Adrenal gland (tissue), 12 donors: ENCODE measurements around the gene TIGD1. TPM values are rescaled to one million over a fixed set of nuclear protein-coding genes. Genes with fewer than 3 reads are reported as not detected.

Source experiments
- DNase-seq, 7 donors: peaks; one replicate each; pipeline ENCODE4 v3.0.0-alpha.2; 2019 to 2020
- H3K27ac ChIP-seq, 5 donors: fragments of 200-600 bp; sonication (generic) in 4 of 5; 1 replicate in 3 of 5; 2 replicates in 2 of 5; pipeline versions ENCODE4 v1.5.1 to v1.8.0; 2016 to 2020; ENCODE audit warnings: mild to moderate bottlenecking in 1 of 5
- H3K27me3 ChIP-seq: fragments of 200-600 bp; 2 replicates; pipeline ENCODE4 v1.8.0; 2021
- H3K36me3 ChIP-seq, 2 donors: fragments of 200-600 bp; replicated peaks in 1 of 2; 1 replicate in 1 of 2; 2 replicates in 1 of 2; pipeline versions ENCODE4 v1.5.1 to v1.8.0; 2018 to 2022
- H3K4me1 ChIP-seq, 2 donors: fragments of 200-600 bp; replicated peaks in 1 of 2; 1 replicate in 1 of 2; 2 replicates in 1 of 2; pipeline versions ENCODE4 v1.5.1 to v1.8.0; 2018 to 2021
- H3K4me3 ChIP-seq, 4 donors: fragments of 200-600 bp; sonication (generic) in 3 of 4; one replicate each; pipeline ENCODE4 v1.5.1; 2016 to 2018
- H3K9me3 ChIP-seq, 3 donors: fragments of 200-600 bp; sonication (generic) in 1 of 3; replicated peaks in 1 of 3; 1 replicate in 2 of 3; 2 replicates in 1 of 3; pipeline versions ENCODE4 v1.5.1 to v1.8.0; 2016 to 2021
- CTCF ChIP-seq, 6 experiments: fragments of 450-650 bp in 4 of 6; fragments of 200-600 bp in 2 of 6; sonication (generic) in 1 of 6; IDR thresholded peaks; 1 replicate in 5 of 6; 2 replicates in 1 of 6; pipeline versions ENCODE4 v1.5.1 to v1.8.0; 2016 to 2021; ENCODE audit warnings: antibody characterized with exemption in 6 of 6, mild to moderate bottlenecking in 2 of 6, moderate library complexity in 1 of 6
- POLR2A ChIP-seq, 2 donors: fragments of 450-650 bp; IDR thresholded peaks; one replicate each; pipeline ENCODE4 v1.6.1; 2017; ENCODE audit warnings: antibody characterized with exemption in 2 of 2, mild to moderate bottlenecking in 2 of 2, moderate library complexity in 1 of 2
- WGBS, 4 donors: extraction: QIAGEN DNeasy Blood & Tissue Kit in 2 of 4; methylation state at CpG; one replicate each; pipeline versions ENCODE4 v1.1.5 to v1.1.7; 2013 to 2017; 5-methylcytosine and 5-hydroxymethylcytosine counted together
- intact Hi-C, 2 donors: fragments of 100-400 bp; cut with DNase I; formaldehyde crosslinking; loops; one replicate each; pipeline versions ENCODE4 v1.14.1 to v1.15.0; 2022 to 2023
- polyA plus RNA-seq, 3 donors: library from polyadenylated mRNA; stranded (reverse); fragments of 200-250 nt in 2 of 3; fragments of 350-450 nt in 1 of 3; fragmentation: Illumina TruSeq in 1 of 3; extraction: RNeasy Lipid Tissue Mini Kit (QIAGEN cat#74804) in 1 of 3; gene quantifications; one replicate each; pipeline ENCODE4 v1.2.3, GENCODE V29; 2013 to 2014
- total RNA-seq, 9 donors: library from RNA; depleted of rRNA in 4 of 9; stranded (reverse); fragments of >200 nt in 4 of 9; fragments of 120-200 nt in 1 of 9; fragmentation: NEBNext Ultra II Directional in 1 of 9; extraction: Animal tissue kit (Norgen Biotek cat#: 25700) in 1 of 9; gene quantifications; one replicate each; pipeline versions ENCODE4 v1.1.0 to v1.2.4, GENCODE V29; 2013 to 2023
- donor health status: healthy with polysubstance abuse.
- donor health status: Bipolar disorder and iron deficiency.
- donor health status: DM: yes; HTN: yes; CAD: no.
- donor health status: DM: no; HTN: no; CAD: no.
- donor health status: DM: no; HTN: no; CAD: no.
- donor health status: DM: yes; HTN: yes; CAD: no.

The TIGD1 gene
- total and polyA plus RNA-seq, 12 donors, result 2.2 to 20.5 (median 4.4) TPM

- WGBS, 4 donors, result 91 to 97% (median 95%) methylated on average over 6 of the region's 6 CpGs
- H3K9me3 ChIP-seq, result no peaks in the 10 kb centered on the region
- H3K4me3 ChIP-seq, result no peak overlapping the region
- H3K27ac ChIP-seq, result no peak overlapping the region
- no peaks in the 10 kb centered on the region for H3K4me1 ChIP-seq
- no peak for DNase-seq
- H3K27me3 ChIP-seq, result no peaks in the 10 kb centered on the region
- TF ChIP-seq POLR2A (IDR thresholded peaks at IDR 0.05) (no peak), CTCF (IDR thresholded peaks at IDR 0.05) (no peak)
- H3K36me3 ChIP-seq, result peaks cover 0 to 8% of the 10 kb centered on the region in 2 donors
- intact Hi-C loops, result no loop called here
Observed at GRCh38 chr2:232580648-232580981, 30.3 kb upstream of the TIGD1 start.

GRCh38 chr2:232578626-232579025, 28.3 kb upstream of the TIGD1 start:
- Histone ChIP-seq H3K27me3 (no peaks in the 10 kb centered on the region), H3K4me1 (no peaks in the 10 kb centered on the region), H3K27ac (no peak overlapping the region), H3K36me3 (peaks cover 0 to 15% of the 10 kb centered on the region in 2 donors), H3K4me3 (no peak overlapping the region), H3K9me3 (no peaks in the 10 kb centered on the region)
- no peak for DNase-seq
- WGBS, 4 donors, result 96 to 97% (median 96%) methylated on average over 2 of the region's 2 CpGs
- no peak for TF ChIP-seq CTCF (IDR thresholded peaks at IDR 0.05)
- TF ChIP-seq POLR2A (IDR thresholded peaks at IDR 0.05), result no peak
- intact Hi-C loops, result no loop called here

GRCh38 chr2:232577841-232578240, 27.5 kb upstream of the TIGD1 start:
- Histone ChIP-seq H3K4me3 (no peak overlapping the region), H3K27me3 (no peaks in the 10 kb centered on the region), H3K9me3 (no peaks in the 10 kb centered on the region), H3K27ac (no peak overlapping the region), H3K36me3 (peaks cover 0 to 20% of the 10 kb centered on the region in 2 donors), H3K4me1 (no peaks in the 10 kb centered on the region)
- intact Hi-C loops, result no loop called here
- no peak for DNase-seq
- no peak for TF ChIP-seq CTCF (IDR thresholded peaks at IDR 0.05)
- TF ChIP-seq POLR2A (IDR thresholded peaks at IDR 0.05), result no peak
- WGBS, 4 donors, result 81 to 97% (median 94%) methylated on average over 2 of the region's 2 CpGs

GRCh38 chr2:232576995-232577394, 26.6 kb upstream of the TIGD1 start:
- WGBS, 4 donors, result 68 to 100% (median 87%) methylated on average over 2 of the region's 2 CpGs
- H3K36me3 ChIP-seq, result peaks cover 0 to 23% of the 10 kb centered on the region in 2 donors

More at GRCh38 chr2:232576995-232577394, 26.6 kb upstream of the TIGD1 start:
- Histone ChIP-seq H3K27me3 (no peaks in the 10 kb centered on the region), H3K27ac (no peak overlapping the region), H3K4me3 (no peak overlapping the region), H3K4me1 (no peaks in the 10 kb centered on the region), H3K9me3 (no peaks in the 10 kb centered on the region)
- no peak for TF ChIP-seq POLR2A (IDR thresholded peaks at IDR 0.05)
- TF ChIP-seq CTCF (IDR thresholded peaks at IDR 0.05), result no peak
- no peak for DNase-seq
- intact Hi-C loops, result no loop called here
